Cardiac septum (tissue), 1 donor: ENCODE results near the gene SVIL. TPM values are rescaled to one million over a fixed set of nuclear protein-coding genes. Genes with fewer than 3 reads are reported as not detected.

Source experiments
- DNase-seq: peaks from one replicate; pipeline ENCODE4 v3.0.0-alpha.2; 2020; ENCODE audit warnings: low spot score
- intact Hi-C: fragments of 100-400 bp; cut with DNase I; formaldehyde crosslinking; loops from one replicate; pipeline ENCODE4 v1.14.0; 2022
- total RNA-seq: library from RNA; stranded (reverse); fragmentation: NEBNext Ultra II Directional; extraction: Animal tissue kit (Norgen Biotek cat#: 25700); gene quantifications from one replicate; pipeline ENCODE4 v1.2.1, GENCODE V29; 2021
- donor health status: DM: no; HTN: no; CAD: no.

SVIL gene
- total RNA-seq, 1 donor from 2014 or later = 518 TPM

DNA sequence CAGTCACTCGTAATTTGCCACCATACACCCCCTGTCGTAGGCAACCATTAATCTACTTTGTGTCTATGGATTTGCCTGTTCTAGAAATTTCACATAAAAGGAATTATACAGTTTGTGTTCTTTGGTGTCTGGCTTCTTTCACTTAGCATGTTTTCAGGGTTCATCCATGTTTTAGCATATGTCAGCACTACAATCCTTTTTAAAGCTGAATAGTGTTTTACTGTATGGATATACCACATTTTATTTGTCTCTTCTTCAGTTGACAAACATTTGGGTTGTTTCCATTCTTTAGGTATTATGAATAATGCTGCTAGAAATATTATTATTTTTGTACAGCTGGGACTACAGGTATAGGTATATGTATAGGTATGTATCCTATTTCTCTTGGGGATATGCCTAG lies 17.4 kb upstream of the SVIL start:
- DNase-seq = no peak

DNA sequence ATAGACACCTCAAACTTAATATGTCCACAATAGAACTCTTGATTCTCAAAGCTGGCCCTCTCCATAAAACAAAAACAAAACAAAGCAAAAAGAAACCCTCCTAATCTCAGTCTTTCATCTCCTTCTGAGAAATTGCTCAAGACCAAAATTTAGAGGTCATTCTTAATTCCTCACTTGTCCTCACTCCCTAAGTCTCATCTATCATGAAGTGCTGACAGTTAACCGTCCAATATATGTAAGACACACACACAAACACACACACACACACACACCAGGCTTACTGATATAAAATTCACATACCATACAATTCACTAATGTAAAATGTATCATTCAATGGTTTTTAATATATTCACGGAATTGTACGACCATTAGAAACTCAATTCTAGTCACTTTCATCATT lies 17.0 kb upstream of the SVIL start:
- intact Hi-C loops = no loop called here
- no peak for DNase-seq

More for the DNA sequence above, 17.4 kb upstream of the SVIL start:
- intact Hi-C loops = no loop called here

GRCh38 chr10:29650552-29650944 lies 15.8 kb upstream of the SVIL start:
- intact Hi-C loops = no loop called here
- no peak for DNase-seq

DNA sequence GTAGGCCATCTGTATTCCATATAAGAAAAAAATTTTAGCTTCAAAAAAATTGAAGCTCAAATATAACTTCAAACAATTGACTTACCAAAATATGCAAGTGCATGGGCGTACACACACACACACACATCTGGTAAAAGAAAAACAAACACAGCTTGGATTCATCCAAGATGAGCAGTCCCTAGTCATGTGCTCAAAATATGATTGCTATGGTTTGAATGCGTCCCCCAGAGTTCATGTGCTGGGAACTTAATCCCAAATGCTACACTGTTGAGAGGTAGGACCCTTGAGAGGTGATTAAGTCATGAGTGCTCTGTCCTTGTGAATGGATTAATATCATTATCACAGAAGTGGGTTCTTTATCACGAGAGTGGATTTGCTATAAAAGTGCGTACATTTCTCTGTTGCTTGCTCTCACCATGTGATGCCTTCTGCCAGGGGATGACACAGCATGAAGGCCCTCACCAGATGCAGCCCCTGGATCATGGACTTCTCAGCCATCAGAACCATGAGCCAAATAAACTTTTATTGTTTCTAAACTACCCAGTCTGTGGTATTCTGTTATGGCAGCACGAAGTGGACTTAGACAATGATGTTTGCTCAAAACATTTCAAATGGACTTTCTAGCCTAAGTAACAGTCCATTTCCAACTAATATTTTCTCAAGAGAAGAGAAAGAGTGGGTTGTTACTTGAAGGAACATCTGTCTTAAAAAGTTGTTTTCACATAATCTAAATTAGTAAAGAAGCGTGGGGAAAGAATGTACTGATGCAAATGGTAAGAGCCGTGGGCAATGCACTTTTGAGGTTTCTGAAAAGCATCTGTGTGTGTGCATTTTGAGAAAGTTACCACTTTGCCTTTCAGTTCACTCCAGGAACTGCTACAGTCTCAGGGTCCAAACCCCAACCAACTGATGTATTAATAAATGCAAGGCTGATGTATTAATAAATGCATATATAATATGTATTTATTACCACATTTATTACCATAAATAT lies 15.1 kb upstream of the SVIL start:
- intact Hi-C loops = loop anchor here (10.0 kb wide), 1 partner anchor 205 kb away; no protein-coding TSS in a partner anchor
- no peak for DNase-seq

DNA sequence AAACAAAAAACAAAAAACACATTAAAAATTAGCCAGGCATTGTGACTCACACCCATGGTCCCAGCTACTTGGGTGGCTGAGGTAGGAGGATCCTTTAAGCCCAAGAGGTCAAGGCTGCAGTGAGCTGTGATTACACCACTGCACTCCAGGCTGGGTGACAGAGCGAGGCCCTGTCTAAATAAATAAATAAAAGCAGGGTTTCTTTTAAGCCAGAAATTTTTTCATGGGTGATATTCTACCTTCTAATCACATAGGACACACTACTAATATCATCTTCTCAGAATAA lies 14.2 kb upstream of the SVIL start:
- intact Hi-C loops = loop anchor here (10.0 kb wide), 1 partner anchor 206 kb away; no protein-coding TSS in a partner anchor
- no peak for DNase-seq

GRCh38 chr10:29648114-29648982 lies 13.6 kb upstream of the SVIL start:
- DNase-seq = no peak
- intact Hi-C loops = loop anchor here (10.0 kb wide), 1 partner anchor 206 kb away; no protein-coding TSS in a partner anchor

DNA sequence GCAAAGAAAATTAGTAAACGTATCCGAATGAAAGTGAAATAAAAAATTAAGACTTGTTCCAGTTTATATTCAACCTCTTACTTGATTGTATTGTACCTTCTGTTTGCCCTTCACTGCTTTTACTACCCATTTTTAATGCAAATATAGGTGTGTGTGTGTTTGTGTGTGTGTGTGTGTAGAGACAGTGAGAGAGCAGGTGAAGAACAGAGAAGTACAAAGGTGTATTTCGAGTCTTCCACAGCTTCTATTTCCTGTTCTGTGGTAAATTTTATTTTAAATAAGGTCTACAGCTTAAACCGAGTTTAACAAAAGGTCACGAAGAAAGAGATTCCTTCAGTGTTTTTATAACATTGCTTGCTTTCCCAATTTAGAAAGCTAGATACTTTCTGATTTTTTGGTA lies 12.7 kb upstream of the SVIL start:
- intact Hi-C loops = loop anchor here (10.0 kb wide), 1 partner anchor 207 kb away; no protein-coding TSS in a partner anchor
- DNase-seq = no peak

GRCh38 chr10:29646960-29647461 lies 12.2 kb upstream of the SVIL start:
- DNase-seq = no peak
- intact Hi-C loops = loop anchor here (10.0 kb wide), 1 partner anchor 208 kb away; no protein-coding TSS in a partner anchor

GRCh38 chr10:29646238-29646902 lies 11.6 kb upstream of the SVIL start:
- DNase-seq = no peak
- intact Hi-C loops = loop anchor here (10.0 kb wide), 1 partner anchor 208 kb away; no protein-coding TSS in a partner anchor

DNA sequence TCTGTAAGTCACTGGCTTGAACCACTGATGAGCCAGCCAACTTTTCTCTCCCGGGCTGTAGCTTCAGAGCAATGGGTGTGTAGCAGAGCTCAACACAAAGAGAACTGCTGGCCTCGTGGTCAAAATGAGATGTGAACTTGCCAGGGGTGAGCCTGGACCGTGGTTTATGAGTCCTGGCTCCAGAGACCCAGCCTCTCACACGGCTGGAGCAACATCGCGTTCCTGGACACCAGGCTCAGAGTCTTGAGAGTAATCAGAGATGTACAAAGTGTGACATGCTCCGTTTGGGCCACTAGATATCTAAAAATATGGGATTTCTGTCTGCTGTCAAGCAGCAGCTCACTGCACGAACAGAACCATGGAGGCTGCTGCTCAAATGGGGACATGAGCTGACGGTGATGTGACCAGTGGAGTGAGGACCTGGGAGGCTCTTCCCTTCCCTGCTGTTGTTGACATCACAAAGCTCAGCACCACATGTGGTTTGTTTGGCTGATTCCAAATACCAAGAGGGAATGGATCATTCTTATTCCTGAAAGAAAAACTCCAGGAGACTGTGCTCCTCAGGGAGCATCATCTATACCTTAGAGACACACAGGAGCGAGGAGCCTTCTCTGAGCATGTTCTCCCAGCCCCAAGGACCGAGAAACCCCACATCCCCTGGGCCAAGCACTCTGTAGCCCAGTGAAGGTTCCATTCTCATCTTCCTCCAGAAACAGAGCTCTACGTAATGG lies 9.2 kb upstream of the SVIL start:
- no peak for DNase-seq
- intact Hi-C loops = loop anchor here (10.0 kb wide), 1 partner anchor 211 kb away; no protein-coding TSS in a partner anchor

DNA sequence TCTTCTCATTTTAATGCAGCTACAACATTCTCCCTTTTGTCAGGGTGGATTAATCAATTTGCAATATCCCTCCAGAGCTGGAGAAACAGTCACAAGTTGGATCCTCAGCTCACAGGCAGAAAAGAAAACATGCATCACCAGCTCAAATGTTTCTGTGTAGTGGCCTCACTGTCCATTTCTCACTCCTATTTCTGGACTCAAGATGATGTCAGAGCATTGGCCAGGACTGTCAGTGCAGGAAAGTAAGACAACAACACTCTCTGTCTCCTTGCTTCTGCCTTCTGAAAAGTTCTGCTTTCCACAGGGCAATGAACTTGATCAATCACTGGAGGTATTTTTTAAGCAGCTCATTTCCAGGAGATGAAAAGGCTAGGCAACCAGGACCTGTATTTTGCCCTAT lies 8.2 kb upstream of the SVIL start:
- no peak for DNase-seq
- intact Hi-C loops = loop anchor here (10.0 kb wide), 1 partner anchor 212 kb away; no protein-coding TSS in a partner anchor

GRCh38 chr10:29637537-29637936 lies 2.8 kb upstream of the SVIL start:
- no peak for DNase-seq
- intact Hi-C loops = no loop called here

- intact Hi-C loops = no loop called here
- DNase-seq = no peak
Observed at GRCh38 chr10:29636178-29636577, 1.4 kb upstream of the SVIL start.

- intact Hi-C loops = no loop called here
- DNase-seq = no peak
Observed at GRCh38 chr10:29635711-29636144, 957 bp upstream of the SVIL start.

DNA sequence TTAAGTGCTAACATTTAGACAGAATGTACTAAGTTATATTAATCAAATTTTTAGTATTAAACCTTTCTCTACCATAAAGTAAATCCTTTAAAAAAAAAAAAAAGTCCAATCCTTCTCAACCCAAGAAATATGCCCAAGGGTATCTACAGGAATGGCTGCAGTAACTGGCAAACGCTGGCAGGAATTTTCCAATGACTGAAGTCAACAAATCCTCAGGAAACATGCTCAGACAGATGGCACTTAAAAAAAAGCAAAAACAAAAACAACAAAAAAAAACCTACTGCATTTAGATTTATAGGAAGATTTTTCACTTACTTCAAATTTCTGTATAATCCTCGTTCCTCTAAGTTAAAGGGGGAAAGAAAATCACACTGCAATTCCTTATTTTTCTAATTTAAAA lies 666 bp downstream of the SVIL start:
- intact Hi-C loops = loop anchor here (1.0 to 5.0 kb wide), 2 partner anchors 37 to 101 kb away; no protein-coding TSS in a partner anchor
- no peak for DNase-seq

DNA sequence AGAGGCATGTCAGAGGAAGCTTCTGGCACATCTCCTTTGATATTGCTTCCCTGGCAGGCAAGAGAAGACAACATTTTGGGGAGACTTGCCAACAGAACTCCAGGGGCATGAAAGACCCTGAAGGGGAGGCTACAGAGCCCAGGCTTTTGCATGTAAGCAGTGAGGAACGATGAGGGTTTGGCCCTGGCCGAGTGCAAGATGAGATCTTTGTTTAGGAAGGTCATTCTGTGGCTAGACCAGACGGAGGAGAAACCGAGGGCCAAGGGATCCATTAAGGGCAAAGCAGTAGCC lies 3.8 kb downstream of the SVIL start:
- no peak for DNase-seq
- intact Hi-C loops = loop anchor here (5.0 kb wide), 1 partner anchor 34 kb away; no protein-coding TSS in a partner anchor

DNA sequence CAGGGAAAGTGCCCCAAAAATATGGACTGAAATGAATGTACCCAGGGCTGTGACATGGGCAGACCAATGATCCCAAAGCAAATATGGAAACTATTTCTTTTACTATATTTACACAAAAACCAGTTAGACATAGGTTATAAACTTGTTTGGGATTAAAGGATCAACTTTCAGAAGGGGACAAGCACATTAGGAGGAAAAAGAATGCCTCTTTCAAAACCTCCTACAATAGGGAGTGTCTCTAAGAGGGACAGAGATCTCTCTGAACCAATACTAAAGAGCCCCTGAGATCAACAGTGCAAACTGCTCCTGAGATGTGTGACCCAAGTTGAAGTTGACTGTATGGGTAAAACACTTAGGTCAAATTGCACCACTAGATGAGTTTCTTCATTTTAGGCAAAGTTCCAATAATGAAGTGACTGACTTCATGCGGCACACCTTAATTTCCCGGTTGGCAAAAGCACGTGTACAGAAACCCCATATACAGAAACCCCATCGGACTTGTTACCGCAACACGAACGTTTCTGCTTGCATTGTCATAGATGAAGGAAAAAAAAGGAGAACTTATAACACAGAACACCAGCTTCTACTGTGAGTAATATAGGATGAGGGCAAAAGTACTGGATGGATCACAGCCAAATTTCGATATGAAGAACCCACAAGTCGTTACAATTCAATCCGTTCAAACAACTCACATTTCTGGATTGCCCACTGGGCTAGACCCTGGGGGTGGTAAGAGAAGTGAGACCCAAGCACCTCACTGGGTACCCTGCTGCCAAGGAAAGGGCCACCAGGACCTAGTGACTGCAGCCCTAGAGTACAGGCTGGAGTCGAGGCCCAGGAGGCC lies 4.3 kb downstream of the SVIL start:
- intact Hi-C loops = loop anchor here (5.0 kb wide), 1 partner anchor 33 kb away; no protein-coding TSS in a partner anchor
- no peak for DNase-seq
